Ishikawa (cell line): ENCODE results near the gene RNF152.

Experiments used
- CEBPB ChIP-seq: IDR thresholded peaks from 2 replicates; pipeline ENCODE4 v1.6.1; 2012
- CREB1 ChIP-seq: IDR thresholded peaks from 2 replicates; pipeline ENCODE4 v1.6.1; 2012; ENCODE audit warnings: low read depth
- EGR1 ChIP-seq: IDR thresholded peaks from 2 replicates; pipeline ENCODE4 v1.6.1; 2012
- EP300 ChIP-seq: IDR thresholded peaks from 2 replicates; pipeline ENCODE4 v1.6.1; 2012; ENCODE audit warnings: borderline replicate concordance
- FOXM1 ChIP-seq: IDR thresholded peaks from 2 replicates; pipeline ENCODE4 v1.6.1; 2012; ENCODE audit warnings: low read depth, borderline replicate concordance
- MAX ChIP-seq: IDR thresholded peaks from 2 replicates; pipeline ENCODE4 v1.6.1; 2012
- NFIC ChIP-seq: IDR thresholded peaks from 2 replicates; pipeline ENCODE4 v1.6.1; 2012
- RAD21 ChIP-seq: IDR thresholded peaks from 2 replicates; pipeline ENCODE4 v1.6.1; 2012; ENCODE audit warnings: low read depth
- REST ChIP-seq: IDR thresholded peaks from 2 replicates; pipeline ENCODE4 v1.6.1; 2012; ENCODE audit warnings: low read depth, mild to moderate bottlenecking
- TAF1 ChIP-seq: IDR thresholded peaks from 2 replicates; pipeline ENCODE4 v1.6.1; 2012; ENCODE audit warnings: low read depth, mild to moderate bottlenecking
- TCF12 ChIP-seq: IDR thresholded peaks from 2 replicates; pipeline ENCODE4 v1.6.1; 2012; ENCODE audit warnings: low read depth
- TEAD4 ChIP-seq: IDR thresholded peaks from 2 replicates; pipeline ENCODE4 v1.6.1; 2012
- USF1 ChIP-seq: IDR thresholded peaks from 2 replicates; pipeline ENCODE4 v1.6.1; 2012
- YY1 ChIP-seq: IDR thresholded peaks from 2 replicates; pipeline ENCODE4 v1.6.1; 2012; ENCODE audit warnings: low read depth
- ZBTB7A ChIP-seq: IDR thresholded peaks from 2 replicates; pipeline ENCODE4 v1.6.1; 2012; ENCODE audit warnings: low read depth

The RNF152 gene

GRCh38 chr18:61853855-61854254 is 39.0 kb downstream of the RNF152 start:
- no peak for TF ChIP-seq CEBPB
- no peak for TF ChIP-seq EP300
- TF ChIP-seq MAX, result no peak
- no peak for TF ChIP-seq USF1
- TF ChIP-seq TEAD4, result no peak
- no peak for TF ChIP-seq TCF12
- no peak for TF ChIP-seq EGR1
- no peak for TF ChIP-seq CREB1

GRCh38 chr18:61852496-61852895 is 40.3 kb downstream of the RNF152 start:
- TF ChIP-seq EGR1 (no peak), REST (no peak), TAF1 (no peak), TEAD4 (no peak), MAX (no peak), CEBPB (no peak), FOXM1 (no peak), CREB1 (no peak), ZBTB7A (no peak), NFIC (no peak), RAD21 (no peak), USF1 (no peak), TCF12 (no peak), YY1 (no peak), EP300 (no peak)

- TF ChIP-seq EP300 (no peak), USF1 (no peak), NFIC (no peak), TEAD4 (no peak), TAF1 (no peak), YY1 (no peak), CEBPB (no peak), REST (no peak), TCF12 (no peak), EGR1 (no peak), MAX (no peak), FOXM1 (no peak)
Observed at GRCh38 chr18:61851940-61852451, 40.8 kb downstream of the RNF152 start.

GRCh38 chr18:61851279-61851678 is 41.5 kb downstream of the RNF152 start:
- no peak for TF ChIP-seq TEAD4
- no peak for TF ChIP-seq NFIC
- no peak for TF ChIP-seq CEBPB
- TF ChIP-seq ZBTB7A, result no peak
- TF ChIP-seq EGR1, result no peak
- TF ChIP-seq EP300, result no peak
- TF ChIP-seq RAD21, result no peak
- no peak for TF ChIP-seq TCF12
- no peak for TF ChIP-seq YY1
- TF ChIP-seq USF1, result no peak
- no peak for TF ChIP-seq FOXM1
- TF ChIP-seq MAX, result no peak
- no peak for TF ChIP-seq CREB1
- TF ChIP-seq REST, result no peak
- TF ChIP-seq TAF1, result no peak
